Neural cell (in vitro differentiated cells): ENCODE data around the gene ATP2C2. TPM values are rescaled to one million over a fixed set of nuclear protein-coding genes. Genes with fewer than 3 reads are reported as not detected.

Source experiments
- H2AFZ ChIP-seq: fragments of 200-600, 300-800 bp; sonication (generic), shearing (Covaris generic); 2 replicates; pipeline ENCODE4 v1.6.0; 2014; ENCODE audit warnings: low read depth, mild to moderate bottlenecking, antibody characterized with exemption, low read length, moderate library complexity
- H3F3A ChIP-seq: fragments of 200-600 bp; shearing (Covaris generic); 2 replicates; pipeline ENCODE4 v1.6.1; 2016; ENCODE audit warnings: mild to moderate bottlenecking, moderate library complexity, mixed read lengths, antibody characterized with exemption, low read length; ENCODE audit not compliant: insufficient read depth, poor library complexity, severe bottlenecking
- H3K27ac ChIP-seq: fragments of 200-600, 300-800 bp; sonication (generic), shearing (Covaris generic); 2 replicates; pipeline ENCODE4 v1.5.1; 2014; ENCODE audit warnings: mild to moderate bottlenecking, low read length, moderate library complexity
- H3K27me3 ChIP-seq: fragments of 300-800, 200-600 bp; sonication (generic), shearing (Covaris generic); 2 replicates; pipeline ENCODE4 v1.6.0; 2014; ENCODE audit warnings: mild to moderate bottlenecking, low read depth, low read length, moderate library complexity; ENCODE audit not compliant: insufficient read depth
- H3K36me3 ChIP-seq: fragments of 300-800, 200-600 bp; sonication (generic), shearing (Covaris generic); 2 replicates; pipeline ENCODE4 v1.5.1; 2014; ENCODE audit warnings: mild to moderate bottlenecking, antibody characterized with exemption, low read length, moderate library complexity; ENCODE audit not compliant: insufficient read depth
- H3K4me2 ChIP-seq: fragments of 300-800, 200-600 bp; sonication (generic), shearing (Covaris generic); 2 replicates; pipeline ENCODE4 v1.6.0; 2014; ENCODE audit warnings: mild to moderate bottlenecking, low read length
- H3K4me3 ChIP-seq: fragments of 300-800, 200-600 bp; sonication (generic), shearing (Covaris generic); 2 replicates; pipeline ENCODE4 v1.5.1; 2014; ENCODE audit warnings: mild to moderate bottlenecking, low read length, moderate library complexity
- H3K79me2 ChIP-seq: fragments of 200-600 bp; shearing (Covaris generic); replicated peaks from 2 replicates; pipeline ENCODE4 v1.6.0; 2014; ENCODE audit warnings: mild to moderate bottlenecking, low read length, moderate library complexity; ENCODE audit not compliant: insufficient read depth
- H3K9ac ChIP-seq: fragments of 300-800, 200-600 bp; sonication (generic), shearing (Covaris generic); 2 replicates; pipeline ENCODE4 v1.6.1; 2016; ENCODE audit warnings: mild to moderate bottlenecking, low read length, mixed read lengths
- H3K9me2 ChIP-seq: fragments of 200-600 bp; shearing (Covaris generic); 2 replicates; pipeline ENCODE4 v1.6.1; 2016; ENCODE audit warnings: mild to moderate bottlenecking, low read length, mixed read lengths; ENCODE audit not compliant: insufficient read depth
- H3K9me3 ChIP-seq: fragments of 200-600, 300-800 bp; sonication (generic), shearing (Covaris generic); 2 replicates; pipeline ENCODE4 v1.6.1; 2016; ENCODE audit warnings: mild to moderate bottlenecking, mixed run types, low read length, moderate library complexity, mixed read lengths
- H4K20me1 ChIP-seq: fragments of 200-600 bp; shearing (Covaris generic); 2 replicates; pipeline ENCODE4 v1.6.1; 2016; ENCODE audit warnings: mild to moderate bottlenecking, mixed run types; ENCODE audit not compliant: insufficient read depth
- CTCF ChIP-seq: fragments of 450-650 bp; IDR thresholded peaks from 2 replicates; pipeline ENCODE4 v1.5.1; 2014; ENCODE audit warnings: antibody characterized with exemption, mild to moderate bottlenecking, moderate library complexity; ENCODE audit not compliant: poor library complexity, severe bottlenecking
- EP300 ChIP-seq: fragments of 450-650 bp; conservative IDR thresholded peaks from 2 replicates; pipeline ENCODE4 v1.6.1; 2014; ENCODE audit warnings: antibody characterized with exemption, mild to moderate bottlenecking, moderate library complexity; ENCODE audit not compliant: poor library complexity, severe bottlenecking
- EZH2 ChIP-seq: fragments of 200-600, 300-800 bp; shearing (Covaris generic), sonication (generic); IDR thresholded peaks from 2 replicates; pipeline ENCODE4 v1.6.1; 2014; ENCODE audit warnings: antibody characterized with exemption, low read length, borderline replicate concordance, mild to moderate bottlenecking; ENCODE audit not compliant: insufficient read depth, poor library complexity, severe bottlenecking
- MXI1 ChIP-seq: fragments of 450-650 bp; conservative IDR thresholded peaks from 2 replicates; pipeline ENCODE4 v1.6.1; 2014; ENCODE audit warnings: antibody characterized with exemption, mild to moderate bottlenecking; ENCODE audit not compliant: poor library complexity, severe bottlenecking
- POLR2AphosphoS5 ChIP-seq: IDR thresholded peaks from 2 replicates; pipeline ENCODE4 v1.6.1; 2012
- RAD21 ChIP-seq: fragments of 450-650 bp; conservative IDR thresholded peaks from 2 replicates; pipeline ENCODE4 v1.6.1; 2014; ENCODE audit warnings: antibody characterized with exemption, mild to moderate bottlenecking, moderate library complexity
- SMC3 ChIP-seq: fragments of 450-650 bp; conservative IDR thresholded peaks from 2 replicates; pipeline ENCODE4 v1.6.1; 2014; ENCODE audit warnings: antibody characterized with exemption, mild to moderate bottlenecking, moderate library complexity; ENCODE audit not compliant: poor library complexity
- TAF1 ChIP-seq: IDR thresholded peaks from 2 replicates; pipeline ENCODE4 v1.6.1; 2012; ENCODE audit warnings: low read depth
- polyA plus RNA-seq: library from polyadenylated mRNA; depleted of rRNA; stranded (reverse); fragments of >200 nt; gene quantifications from 2 replicates; pipeline ENCODE4 v1.2.3, GENCODE V29; 2014
- TF ChIP-seq, protein P1 (sequence below): IDR thresholded peaks from 2 replicates; pipeline ENCODE4 v1.6.1; 2012; ENCODE audit warnings: borderline replicate concordance

Gene ATP2C2
- polyA plus RNA-seq, 1 donor from 2014 or later: not detected

DNA sequence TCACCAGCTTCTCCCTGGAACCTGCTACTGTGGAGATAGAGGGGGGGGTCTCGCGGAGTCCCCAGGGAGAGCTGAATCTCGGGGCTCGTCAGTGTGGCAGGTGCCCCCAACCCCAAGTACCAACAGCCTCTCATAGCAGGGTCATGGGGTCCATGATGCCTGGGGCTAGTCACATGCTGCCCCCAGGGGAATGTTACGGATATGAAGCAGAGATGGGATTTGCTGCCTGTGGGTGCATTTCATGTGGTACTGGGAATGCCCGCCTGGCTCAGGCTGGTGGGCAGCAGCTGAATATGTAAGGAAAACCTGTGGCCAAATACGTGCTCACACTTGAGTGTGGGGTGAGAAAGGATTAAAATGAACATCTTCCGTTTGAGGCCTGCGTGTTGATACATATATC lies 86.7 kb downstream of the ATP2C2 start:
- H3K27me3 ChIP-seq: no peaks in the 10 kb centered on the region
- H3K9me2 ChIP-seq: no peaks in the 10 kb centered on the region
- H4K20me1 ChIP-seq: no peaks in the 10 kb centered on the region
- no peaks in the 10 kb centered on the region for H3K9me3 ChIP-seq
- no peak overlapping the region for H2AFZ ChIP-seq
- no peaks in the 10 kb centered on the region for H3F3A ChIP-seq
- H3K36me3 ChIP-seq: peaks cover 3% of the 10 kb centered on the region
- H3K4me2 ChIP-seq: no peak overlapping the region
- no peak overlapping the region for H3K9ac ChIP-seq
- H3K79me2 ChIP-seq: no peaks in the 10 kb centered on the region
- no peak overlapping the region for H3K4me3 ChIP-seq
- H3K27ac ChIP-seq: no peak overlapping the region
- TF ChIP-seq TAF1 (no peak), SMC3 (no peak), CTCF (no peak), RAD21 (no peak)

DNA sequence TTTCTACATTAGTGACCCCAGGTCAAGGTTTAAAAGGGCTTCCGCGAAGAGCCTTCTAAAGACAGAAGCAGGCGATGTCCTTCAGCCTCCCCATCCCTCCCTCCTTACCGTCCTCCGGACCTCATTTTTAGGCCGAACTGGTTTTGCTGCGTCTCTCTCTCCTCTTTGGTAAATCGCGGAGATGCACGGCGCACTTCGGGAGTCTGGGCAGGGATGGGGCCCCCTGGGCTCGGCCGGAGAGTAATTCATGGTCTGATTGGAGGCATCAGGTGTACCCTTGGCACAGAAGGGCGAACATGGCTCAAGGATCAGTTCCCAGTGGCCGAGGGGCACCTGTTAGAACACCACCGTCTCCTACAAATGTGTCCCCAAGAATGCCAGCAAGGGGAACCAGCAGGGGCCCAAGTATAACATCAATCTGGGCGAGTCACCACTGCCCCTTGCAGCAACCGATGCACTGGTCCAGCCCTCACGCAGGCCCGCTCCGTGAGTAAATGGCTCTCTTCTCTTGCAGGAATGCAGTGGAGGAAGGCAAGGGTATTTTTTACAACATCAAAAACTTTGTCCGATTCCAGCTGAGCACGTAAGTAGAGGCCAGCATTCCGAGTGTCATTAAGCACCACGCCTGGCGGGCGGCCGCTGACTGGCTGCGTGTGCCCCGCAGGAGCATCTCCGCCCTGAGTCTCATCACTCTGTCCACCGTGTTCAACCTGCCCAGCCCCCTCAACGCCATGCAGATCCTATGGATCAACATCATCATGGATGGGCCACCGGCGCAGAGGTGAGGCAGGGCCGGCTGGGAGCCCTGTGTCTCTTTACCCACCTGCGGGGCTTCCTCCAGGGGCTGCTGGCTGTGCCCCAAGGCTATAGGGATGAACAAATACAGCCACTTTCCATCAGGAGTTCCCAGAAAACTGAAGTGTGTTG lies 90.5 kb downstream of the ATP2C2 start:
- peaks cover 3% of the 10 kb centered on the region for H3K36me3 ChIP-seq
- H3K27ac ChIP-seq: no peak overlapping the region
- H3K4me3 ChIP-seq: no peak overlapping the region

More for the DNA sequence above, 90.5 kb downstream of the ATP2C2 start:
- Histone ChIP-seq H2AFZ (no peak overlapping the region), H3K9me2 (no peaks in the 10 kb centered on the region), H3K27me3 (no peaks in the 10 kb centered on the region), H3K9ac (no peak overlapping the region), H4K20me1 (no peaks in the 10 kb centered on the region), H3K9me3 (no peaks in the 10 kb centered on the region), H3F3A (no peaks in the 10 kb centered on the region), H3K4me2 (no peak overlapping the region), H3K79me2 (no peaks in the 10 kb centered on the region)
- no peak for TF ChIP-seq POLR2AphosphoS5
- no peak for TF ChIP-seq EP300
- TF ChIP-seq, protein P1, sequence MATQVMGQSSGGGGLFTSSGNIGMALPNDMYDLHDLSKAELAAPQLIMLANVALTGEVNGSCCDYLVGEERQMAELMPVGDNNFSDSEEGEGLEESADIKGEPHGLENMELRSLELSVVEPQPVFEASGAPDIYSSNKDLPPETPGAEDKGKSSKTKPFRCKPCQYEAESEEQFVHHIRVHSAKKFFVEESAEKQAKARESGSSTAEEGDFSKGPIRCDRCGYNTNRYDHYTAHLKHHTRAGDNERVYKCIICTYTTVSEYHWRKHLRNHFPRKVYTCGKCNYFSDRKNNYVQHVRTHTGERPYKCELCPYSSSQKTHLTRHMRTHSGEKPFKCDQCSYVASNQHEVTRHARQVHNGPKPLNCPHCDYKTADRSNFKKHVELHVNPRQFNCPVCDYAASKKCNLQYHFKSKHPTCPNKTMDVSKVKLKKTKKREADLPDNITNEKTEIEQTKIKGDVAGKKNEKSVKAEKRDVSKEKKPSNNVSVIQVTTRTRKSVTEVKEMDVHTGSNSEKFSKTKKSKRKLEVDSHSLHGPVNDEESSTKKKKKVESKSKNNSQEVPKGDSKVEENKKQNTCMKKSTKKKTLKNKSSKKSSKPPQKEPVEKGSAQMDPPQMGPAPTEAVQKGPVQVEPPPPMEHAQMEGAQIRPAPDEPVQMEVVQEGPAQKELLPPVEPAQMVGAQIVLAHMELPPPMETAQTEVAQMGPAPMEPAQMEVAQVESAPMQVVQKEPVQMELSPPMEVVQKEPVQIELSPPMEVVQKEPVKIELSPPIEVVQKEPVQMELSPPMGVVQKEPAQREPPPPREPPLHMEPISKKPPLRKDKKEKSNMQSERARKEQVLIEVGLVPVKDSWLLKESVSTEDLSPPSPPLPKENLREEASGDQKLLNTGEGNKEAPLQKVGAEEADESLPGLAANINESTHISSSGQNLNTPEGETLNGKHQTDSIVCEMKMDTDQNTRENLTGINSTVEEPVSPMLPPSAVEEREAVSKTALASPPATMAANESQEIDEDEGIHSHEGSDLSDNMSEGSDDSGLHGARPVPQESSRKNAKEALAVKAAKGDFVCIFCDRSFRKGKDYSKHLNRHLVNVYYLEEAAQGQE: no peak
- TF ChIP-seq EZH2: no peak
- TF ChIP-seq MXI1: no peak
- TF ChIP-seq TAF1: no peak
- TF ChIP-seq CTCF: no peak
- TF ChIP-seq RAD21: no peak
- no peak for TF ChIP-seq SMC3
